H1 (cell line): ENCODE results near the gene ZNF837.

Experiments
- EGR1 ChIP-seq: IDR thresholded peaks from 2 replicates; pipeline ENCODE4 v1.6.1; 2011; ENCODE audit warnings: low read depth, low read length, borderline replicate concordance
- SP2 ChIP-seq: IDR thresholded peaks from 2 replicates; pipeline ENCODE4 v1.6.1; 2012; ENCODE audit warnings: mild to moderate bottlenecking, low read length, inconsistent platforms
- TF ChIP-seq, protein P1 (sequence below): IDR thresholded peaks from 2 replicates; pipeline ENCODE4 v1.6.1; 2012; ENCODE audit warnings: inconsistent platforms
- TF ChIP-seq, protein P2 (sequence below), 3 experiments: IDR thresholded peaks; 1 replicate in 2 of 3; 2 replicates in 1 of 3; pipeline versions ENCODE4 v1.5.1 to v1.6.1; 2011; ENCODE audit warnings: low read length in 3 of 3, mild to moderate bottlenecking in 3 of 3, inconsistent platforms in 2 of 3, low read depth in 1 of 3, moderate library complexity in 1 of 3; ENCODE audit not compliant: insufficient read depth in 1 of 3; ENCODE audit errors: control extremely low read depth in 1 of 3

DNA sequence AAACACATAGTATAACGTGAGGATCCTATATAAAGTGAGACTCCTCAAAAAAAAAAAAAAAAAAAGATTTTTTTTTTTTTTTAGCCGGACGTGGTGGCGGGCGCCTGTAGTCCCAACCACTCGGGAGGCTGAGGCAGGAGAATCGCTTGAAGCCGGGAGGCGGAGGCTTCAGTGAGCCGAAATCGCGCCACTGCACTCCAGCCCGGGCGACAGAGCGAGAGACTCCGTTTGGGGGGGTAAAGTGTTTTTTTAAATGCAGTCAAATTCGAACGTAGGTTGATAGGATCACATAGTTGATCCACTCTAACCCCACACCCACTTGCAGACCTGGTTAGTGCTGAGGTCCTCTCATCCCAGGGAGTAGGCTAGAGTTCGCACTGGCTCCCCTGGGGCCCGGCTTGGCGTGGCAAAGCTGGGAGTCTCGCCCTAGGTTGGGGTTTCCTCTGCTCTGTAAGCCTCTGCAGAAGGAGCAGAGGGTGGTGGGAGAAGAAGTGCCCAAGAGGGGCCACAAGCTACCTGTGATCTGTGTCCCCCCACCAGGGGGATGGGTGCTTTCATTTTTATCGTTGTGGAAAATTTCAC is 21.1 kb upstream of the ZNF837 start:
- TF ChIP-seq, protein P1, sequence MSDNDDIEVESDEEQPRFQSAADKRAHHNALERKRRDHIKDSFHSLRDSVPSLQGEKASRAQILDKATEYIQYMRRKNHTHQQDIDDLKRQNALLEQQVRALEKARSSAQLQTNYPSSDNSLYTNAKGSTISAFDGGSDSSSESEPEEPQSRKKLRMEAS = no peak
- no peak for TF ChIP-seq EGR1
- TF ChIP-seq, protein P2, sequence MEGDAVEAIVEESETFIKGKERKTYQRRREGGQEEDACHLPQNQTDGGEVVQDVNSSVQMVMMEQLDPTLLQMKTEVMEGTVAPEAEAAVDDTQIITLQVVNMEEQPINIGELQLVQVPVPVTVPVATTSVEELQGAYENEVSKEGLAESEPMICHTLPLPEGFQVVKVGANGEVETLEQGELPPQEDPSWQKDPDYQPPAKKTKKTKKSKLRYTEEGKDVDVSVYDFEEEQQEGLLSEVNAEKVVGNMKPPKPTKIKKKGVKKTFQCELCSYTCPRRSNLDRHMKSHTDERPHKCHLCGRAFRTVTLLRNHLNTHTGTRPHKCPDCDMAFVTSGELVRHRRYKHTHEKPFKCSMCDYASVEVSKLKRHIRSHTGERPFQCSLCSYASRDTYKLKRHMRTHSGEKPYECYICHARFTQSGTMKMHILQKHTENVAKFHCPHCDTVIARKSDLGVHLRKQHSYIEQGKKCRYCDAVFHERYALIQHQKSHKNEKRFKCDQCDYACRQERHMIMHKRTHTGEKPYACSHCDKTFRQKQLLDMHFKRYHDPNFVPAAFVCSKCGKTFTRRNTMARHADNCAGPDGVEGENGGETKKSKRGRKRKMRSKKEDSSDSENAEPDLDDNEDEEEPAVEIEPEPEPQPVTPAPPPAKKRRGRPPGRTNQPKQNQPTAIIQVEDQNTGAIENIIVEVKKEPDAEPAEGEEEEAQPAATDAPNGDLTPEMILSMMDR (IDR thresholded peaks at IDR 0.05; ENCODE audit: control extremely low read depth in 1 of 3, insufficient read depth in 1 of 3, low read depth in 1 of 3, low read length in 3 of 3) = no peak
- no peak for TF ChIP-seq SP2
